Thyroid gland (tissue), 4 donors: ENCODE results near the gene ERC1. TPM values are rescaled to one million over a fixed set of nuclear protein-coding genes. Genes with fewer than 3 reads are reported as not detected.

ENCODE experiments used
- DNase-seq, 2 donors: peaks; one replicate each; pipeline ENCODE4 v3.0.0-alpha.2; 2019
- H3K27ac ChIP-seq, 3 donors: fragments of 200-600 bp; sonication (generic); 1 replicate in 2 of 3; 2 replicates in 1 of 3; pipeline ENCODE4 v1.5.1; 2016 to 2019; ENCODE audit warnings: mild to moderate bottlenecking in 1 of 3, moderate library complexity in 1 of 3
- H3K27me3 ChIP-seq: fragments of 200-600 bp; sonication (generic); one replicate; pipeline ENCODE4 v1.5.1; 2019
- H3K36me3 ChIP-seq, 2 donors: fragments of 200-600 bp; sonication (generic); one replicate each; pipeline ENCODE4 v1.5.1; 2016 to 2019
- H3K4me1 ChIP-seq, 2 donors: fragments of 200-600 bp; sonication (generic); one replicate each; pipeline ENCODE4 v1.5.1; 2017 to 2019
- H3K4me3 ChIP-seq, 3 donors: fragments of 200-600 bp; sonication (generic); replicated peaks in 1 of 3; 1 replicate in 2 of 3; 2 replicates in 1 of 3; pipeline ENCODE4 v1.5.1; 2016; ENCODE audit warnings: mild to moderate bottlenecking in 1 of 3
- H3K9me3 ChIP-seq: fragments of 200-600 bp; sonication (generic); one replicate; pipeline ENCODE4 v1.5.1; 2017
- CTCF ChIP-seq, 6 experiments: fragments of 200-600 bp in 3 of 6; fragments of 450-650 bp in 3 of 6; sonication (generic) in 3 of 6; IDR thresholded peaks; one replicate each; pipeline ENCODE4 v1.5.1; 2016 to 2019; ENCODE audit warnings: antibody characterized with exemption in 6 of 6, mild to moderate bottlenecking in 2 of 6, inconsistent platforms in 1 of 6, moderate library complexity in 1 of 6
- POLR2A ChIP-seq, 2 donors: fragments of 450-650 bp; IDR thresholded peaks; one replicate each; pipeline ENCODE4 v1.6.1; 2017; ENCODE audit warnings: antibody characterized with exemption in 2 of 2, mild to moderate bottlenecking in 2 of 2, moderate library complexity in 1 of 2
- WGBS, 2 donors: methylation state at CpG; one replicate each; pipeline ENCODE4 v1.1.5; 2017; 5-methylcytosine and 5-hydroxymethylcytosine counted together
- intact Hi-C: fragments of 100-400 bp; cut with DNase I; formaldehyde crosslinking; loops from one replicate; pipeline ENCODE4 v1.15.1; 2023
- total RNA-seq, 4 donors: library from RNA; depleted of rRNA; stranded (reverse); fragments of >200 nt; gene quantifications; one replicate each; pipeline ENCODE4 v1.2.3, GENCODE V29; 2016

The ERC1 gene
- total RNA-seq, 4 donors from 2014 or later: 39.8 to 84.2 (median 75.8) TPM

GRCh38 chr12:989751-990660, 1.0 kb upstream of the ERC1 start:
- 3 to 5% methylated on average over 36 to 40 of the region's 40 CpGs for WGBS, 2 donors
- Histone ChIP-seq H3K4me1 (peaks cover 11 to 30% of the 10 kb centered on the region in 2 donors), H3K27ac (peak overlapping the region; percentile 96 to 99 (median 98)), H3K9me3 (no peaks in the 10 kb centered on the region), H3K4me3 (peak overlapping the region; percentile 45 to 83 (median 70)), H3K36me3 (no peaks in the 10 kb centered on the region), H3K27me3 (no peaks in the 10 kb centered on the region)
- TF ChIP-seq POLR2A (IDR thresholded peaks at IDR 0.05) (no peak), CTCF (IDR thresholded peaks at IDR 0.05) (no peak)
- DNase-seq: peak; percentile 85 to 86
- intact Hi-C loops: no loop called here

GRCh38 chr12:991350-992333, 619 bp downstream of the ERC1 start:
- H3K36me3 ChIP-seq: no peaks in the 10 kb centered on the region
- TF ChIP-seq POLR2A (IDR thresholded peaks at IDR 0.05) (no peak), CTCF (IDR thresholded peaks at IDR 0.05) (peak in 1 of 6 experiments; percentile 4)
- H3K4me3 ChIP-seq: peak overlapping the region in 2 of 3 donors; percentile 83 to 91
- no peaks in the 10 kb centered on the region for H3K9me3 ChIP-seq
- peak overlapping the region; percentile 96 to 99 (median 98) for H3K27ac ChIP-seq
- intact Hi-C loops: no loop called here
- DNase-seq: peak in 1 of 2 donors; percentile 8
- H3K27me3 ChIP-seq: no peaks in the 10 kb centered on the region
- peaks cover 11 to 30% of the 10 kb centered on the region in 2 donors for H3K4me1 ChIP-seq
- WGBS, 2 donors: 5 to 7% methylated on average over 27 to 29 of the region's 48 CpGs

- no peaks in the 10 kb centered on the region for H3K9me3 ChIP-seq
- intact Hi-C loops: no loop called here
Measured at GRCh38 chr12:992647-993046, 1.6 kb downstream of the ERC1 start.

GRCh38 chr12:996881-997280, 5.9 kb downstream of the ERC1 start:
- WGBS, 2 donors: 89 to 90% methylated on average over 4 of the region's 4 CpGs
- Histone ChIP-seq H3K36me3 (no peaks in the 10 kb centered on the region), H3K4me1 (peaks cover 10 to 35% of the 10 kb centered on the region in 2 donors), H3K27ac (no peak overlapping the region), H3K4me3 (no peak overlapping the region), H3K27me3 (no peaks in the 10 kb centered on the region), H3K9me3 (no peaks in the 10 kb centered on the region)
- TF ChIP-seq POLR2A (IDR thresholded peaks at IDR 0.05) (no peak), CTCF (IDR thresholded peaks at IDR 0.05) (no peak)
- DNase-seq: no peak
- intact Hi-C loops: no loop called here

More at GRCh38 chr12:992647-993046, 1.6 kb downstream of the ERC1 start:
- Histone ChIP-seq H3K4me1 (peaks cover 11 to 34% of the 10 kb centered on the region in 2 donors), H3K4me3 (no peak overlapping the region), H3K27ac (peak overlapping the region in 1 of 3 donors; percentile 9), H3K27me3 (no peaks in the 10 kb centered on the region), H3K36me3 (no peaks in the 10 kb centered on the region)
- no peak for DNase-seq
- WGBS, 2 donors: 14 to 18% methylated on average over 1 of the region's 1 CpG
- TF ChIP-seq CTCF (IDR thresholded peaks at IDR 0.05): no peak
- TF ChIP-seq POLR2A (IDR thresholded peaks at IDR 0.05): no peak
